SW 1271 (cell line): ENCODE results near the gene PITPNM1.
"Not testable (repeated sequence)": the region's sequence is repeated elsewhere in the genome, so short reads cannot be mapped to it uniquely, and the experiment has no call there.

Source experiments
- DNase-seq, 2 experiments: peaks; one replicate each; lab custom pipeline; 2025; lab: John Stamatoyannopoulos, UW

PITPNM1 gene

GRCh38 chr11:67466367-67466766 is 38.8 kb downstream of the PITPNM1 start:
- DNase-seq: no peak

- DNase-seq: not testable (repeated sequence)
Measured at GRCh38 chr11:67465530-67465929, 39.6 kb downstream of the PITPNM1 start.

GRCh38 chr11:67465189-67465510 is 40.0 kb downstream of the PITPNM1 start:
- DNase-seq: no peak

- DNase-seq: peak; percentile 85 to 89
Measured at GRCh38 chr11:67464411-67465188, 40.6 kb downstream of the PITPNM1 start.

GRCh38 chr11:67463680-67464410 is 41.3 kb downstream of the PITPNM1 start:
- DNase-seq: peak; percentile 64 to 81

GRCh38 chr11:67463186-67463585 is 42.0 kb downstream of the PITPNM1 start:
- no peak for DNase-seq

- DNase-seq: no peak
Measured at GRCh38 chr11:67458266-67458665, 46.9 kb downstream of the PITPNM1 start.

- no peak for DNase-seq
Measured at GRCh38 chr11:67457453-67457852, 47.7 kb downstream of the PITPNM1 start.

GRCh38 chr11:67456068-67456705 is 49.0 kb downstream of the PITPNM1 start:
- DNase-seq: no peak

- DNase-seq: no peak
Measured at GRCh38 chr11:67455054-67455453, 50.1 kb downstream of the PITPNM1 start, which contains the start of gene CABP4. CABP4 (plus strand) TSS chr11:67455354; CDS start chr11:67455424, 70 bp downstream.

GRCh38 chr11:67453816-67454732 is 51.1 kb downstream of the PITPNM1 start:
- DNase-seq: no peak

- no peak for DNase-seq
Measured at GRCh38 chr11:67452141-67452952, 52.8 kb downstream of the PITPNM1 start, which contains the start of gene GPR152. GPR152 (minus strand) TSS chr11:67452729; CDS start chr11:67452724, 5 bp downstream.

- no peak for DNase-seq
Measured at GRCh38 chr11:67451658-67451976, 53.5 kb downstream of the PITPNM1 start.

- no peak for DNase-seq
Measured at GRCh38 chr11:67450796-67451657, 54.1 kb downstream of the PITPNM1 start.

GRCh38 chr11:67449116-67449844 is 55.9 kb downstream of the PITPNM1 start:
- no peak for DNase-seq

GRCh38 chr11:67448220-67448609 is 56.9 kb downstream of the PITPNM1 start:
- no peak for DNase-seq

- no peak for DNase-seq
Measured at GRCh38 chr11:67445515-67445914, 59.6 kb downstream of the PITPNM1 start.

GRCh38 chr11:67442504-67443404 is 62.4 kb downstream of the PITPNM1 start:
- DNase-seq: no peak
